ENCODE measurements around the gene CACNB1.

- TF ChIP-seq CTCF (IDR thresholded peaks at IDR 0.05): no peak
- TF ChIP-seq ZFX (IDR thresholded peaks at IDR 0.05; ENCODE audit: borderline replicate concordance): no peak
Measured at GRCh38 chr17:39192901-39193300, 4.6 kb downstream of the CACNB1 start.

All from 22Rv1 (cell line).